Panc1 (cell line): ENCODE results near the gene KCNH5.

Experiments
- CTCF ChIP-seq: fragments of 450-650 bp; IDR thresholded peaks from 2 replicates; pipeline ENCODE4 v1.5.1; 2017; ENCODE audit warnings: mild to moderate bottlenecking
- POLR2AphosphoS5 ChIP-seq: IDR thresholded peaks from 2 replicates; pipeline ENCODE4 v1.6.1; 2012; ENCODE audit warnings: mild to moderate bottlenecking, low read depth, low read length, moderate library complexity
- REST ChIP-seq, 2 experiments: IDR thresholded peaks; 2 replicates each; pipeline ENCODE4 v1.6.1; 2011 to 2012; ENCODE audit warnings: low read depth in 2 of 2, control low read depth in 1 of 2, low read length in 1 of 2, mild to moderate bottlenecking in 1 of 2, moderate library complexity in 1 of 2; ENCODE audit not compliant: insufficient read depth in 1 of 2
- TCF7L2 ChIP-seq: IDR thresholded peaks from 2 replicates; pipeline ENCODE4 v1.6.1; 2011; ENCODE audit warnings: mild to moderate bottlenecking, low read depth, low read length, inconsistent platforms

- TF ChIP-seq CTCF (no peak), POLR2AphosphoS5 (no peak), REST (IDR thresholded peaks at IDR 0.05; ENCODE audit: insufficient read depth in 1 of 2, low read depth in 2 of 2, low read length in 1 of 2) (no peak), TCF7L2 (no peak)
Measured at GRCh38 chr14:62674563-62675237, 370.6 kb downstream of the KCNH5 start.
